Large intestine (tissue), 1 donor: ENCODE results near the gene LYST. TPM values are rescaled to one million over a fixed set of nuclear protein-coding genes. Genes with fewer than 3 reads are reported as not detected.

ENCODE experiments used
- polyA plus RNA-seq: library from polyadenylated mRNA; unstranded; fragments of 120-200 nt; gene quantifications from one replicate; pipeline ENCODE4 v1.2.1, GENCODE V29; 2013

LYST gene
- polyA plus RNA-seq, 1 donor = 6.3 TPM

Other genes starting within 250 kb of the LYST start
- gene GNG4, start 217.1 kb downstream of the LYST start, polyA plus RNA-seq = 41.6 TPM
- 76.0 TPM for gene NID1, start 198.2 kb upstream of the LYST start, polyA plus RNA-seq